HPDE6-E6E7 (cell line): ENCODE measurements around the gene VWC2.
"Not testable (repeated sequence)": the region's sequence is repeated elsewhere in the genome, so short reads cannot be mapped to it uniquely, and the experiment has no call there.

Source experiments
- DNase-seq: peaks from one replicate; pipeline ENCODE4 v3.0.0; 2011; ENCODE audit warnings: missing footprints; ENCODE audit errors: extremely low spot score

Gene VWC2

DNA sequence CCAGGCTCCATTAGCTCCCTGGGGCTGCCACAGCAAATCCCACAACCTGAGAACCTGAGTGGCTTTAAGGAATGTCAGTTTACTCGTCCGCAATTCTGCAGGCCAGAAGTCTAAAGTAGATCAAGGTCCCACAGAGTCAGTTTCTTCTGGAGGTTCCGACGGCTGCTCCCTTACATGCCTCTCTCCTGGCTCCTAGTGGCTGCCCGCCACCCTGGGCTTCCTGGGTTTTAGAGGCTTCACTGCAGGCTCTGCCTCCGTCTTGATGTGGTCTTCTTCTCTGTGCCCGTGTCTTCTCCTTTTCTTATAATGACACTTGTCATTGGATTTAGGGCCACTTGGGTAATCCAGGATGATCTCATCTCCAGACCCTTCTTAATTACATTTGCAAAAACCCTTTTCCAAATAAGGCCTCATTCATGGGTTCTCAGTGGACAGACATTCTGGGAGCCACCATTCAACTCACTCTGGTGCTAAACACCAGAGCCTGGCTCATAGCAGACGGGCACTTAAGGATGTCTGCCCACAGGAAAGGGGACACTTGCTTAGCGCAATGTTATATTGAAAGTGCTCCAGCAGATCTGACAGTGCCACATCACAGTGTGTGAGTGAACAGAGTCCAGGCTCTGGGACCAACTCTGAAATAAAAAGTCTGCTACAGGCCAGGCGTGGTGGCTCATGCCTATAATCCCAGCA, 77.6 kb downstream of the VWC2 start:
- DNase-seq = no peak

DNA sequence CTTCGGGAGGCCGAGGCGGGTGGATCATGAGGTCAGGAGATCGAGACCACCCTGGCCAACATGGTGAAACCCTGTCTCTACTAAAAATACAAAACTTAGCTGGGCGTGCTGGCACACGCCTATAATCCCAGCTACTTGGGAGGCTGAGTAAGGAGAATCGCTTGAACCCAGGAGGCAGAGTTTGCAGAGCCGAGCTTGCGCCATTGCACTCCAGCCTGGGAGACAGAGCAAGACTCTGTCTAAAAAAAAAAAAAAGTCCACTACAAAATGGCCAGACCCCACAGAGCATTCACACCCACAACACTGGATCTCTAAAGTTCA, 78.1 kb downstream of the VWC2 start:
- not testable (repeated sequence) for DNase-seq

DNA sequence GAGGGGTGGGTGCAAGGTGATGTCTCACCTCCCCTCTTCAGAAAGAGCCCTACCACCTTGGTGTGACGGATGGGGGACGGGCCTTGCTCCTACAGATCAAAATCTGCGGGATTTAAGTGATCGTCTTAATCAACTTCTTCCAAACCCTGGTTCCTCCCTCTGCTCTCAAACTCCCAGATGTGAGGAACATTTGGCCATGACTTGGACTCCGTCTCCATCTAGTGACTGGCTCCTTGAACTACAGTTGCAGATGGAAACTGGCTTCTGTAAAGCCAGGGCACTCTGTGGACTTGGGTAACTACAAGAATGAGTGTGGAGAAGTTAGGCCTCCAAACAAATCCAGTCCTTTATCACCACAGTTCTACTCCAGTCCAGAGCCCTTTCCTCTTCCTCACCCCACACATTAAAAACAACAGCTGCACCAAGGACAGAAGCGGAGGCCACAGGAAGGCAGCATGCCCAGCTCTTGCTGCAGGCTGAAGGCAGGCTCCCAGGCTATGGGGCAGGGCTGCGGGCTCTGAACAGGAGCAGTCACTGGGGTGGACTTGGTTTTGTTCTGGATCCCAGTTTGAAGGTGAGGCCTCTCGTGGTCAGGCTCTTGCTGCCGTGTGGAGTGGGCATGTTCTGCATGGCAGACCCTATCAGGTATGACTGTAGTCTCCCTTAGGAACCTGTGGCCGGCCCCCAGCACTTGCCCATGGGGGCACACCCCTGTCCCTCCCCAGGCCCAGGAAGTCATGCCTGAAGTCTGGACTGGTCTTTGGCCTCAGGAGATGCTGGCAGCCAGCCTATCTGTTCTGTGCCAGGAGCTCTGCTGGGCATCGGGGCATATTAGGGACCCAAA, 79.4 kb downstream of the VWC2 start:
- peak; percentile 64 for DNase-seq

DNA sequence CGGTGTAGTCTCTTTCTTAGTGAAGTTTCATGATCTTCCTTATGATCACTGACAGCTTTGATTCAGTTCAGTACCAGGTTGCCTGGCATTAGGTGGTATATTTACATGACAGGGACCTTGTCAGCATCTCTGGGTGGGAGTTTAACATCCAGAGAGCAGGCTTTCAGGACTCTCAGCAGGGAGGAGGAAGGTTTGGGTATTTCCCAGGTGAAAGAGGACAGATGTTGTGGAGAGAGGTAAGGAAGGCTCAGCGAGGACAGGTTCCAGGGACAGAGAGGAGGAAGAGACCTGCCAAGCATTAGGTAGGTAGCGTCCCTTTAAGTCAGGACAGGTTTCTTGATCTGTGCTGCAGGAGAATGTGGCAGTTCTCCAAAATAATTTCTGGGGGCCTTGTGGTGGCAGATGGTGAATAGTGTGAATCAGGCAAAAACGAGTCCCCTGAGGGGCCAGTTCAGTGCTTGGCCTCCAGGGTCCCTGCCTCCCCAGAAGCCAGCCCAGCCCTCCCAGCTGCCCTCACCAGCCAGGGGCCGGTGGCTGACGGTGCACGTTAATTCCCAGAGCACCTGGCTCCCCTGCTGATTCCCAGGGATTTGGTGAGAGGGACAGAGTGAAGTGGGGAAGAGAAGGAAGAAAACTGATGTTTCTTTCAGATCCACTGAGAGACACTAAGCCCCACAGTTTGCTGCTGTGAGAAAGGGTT, 82.0 kb downstream of the VWC2 start:
- no peak for DNase-seq

DNA sequence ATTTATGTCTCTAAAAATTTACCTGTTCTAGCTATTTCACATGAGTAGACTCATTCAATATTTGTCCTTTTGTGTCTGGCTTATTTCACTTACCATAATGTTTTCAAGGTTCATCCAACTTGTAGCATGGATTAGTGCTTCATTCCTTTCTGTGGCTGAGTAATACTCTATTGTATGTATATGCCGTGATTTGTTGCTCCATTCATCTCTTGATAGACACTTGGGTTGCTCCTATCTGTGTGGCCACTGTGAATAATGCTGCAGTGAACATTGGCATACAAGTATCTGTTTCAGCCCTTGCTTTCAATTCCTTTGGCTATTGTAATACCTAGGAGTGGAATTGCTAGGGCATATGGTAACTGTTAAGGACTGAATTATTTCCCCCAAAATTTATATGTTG, 86.9 kb downstream of the VWC2 start:
- DNase-seq = no peak

DNA sequence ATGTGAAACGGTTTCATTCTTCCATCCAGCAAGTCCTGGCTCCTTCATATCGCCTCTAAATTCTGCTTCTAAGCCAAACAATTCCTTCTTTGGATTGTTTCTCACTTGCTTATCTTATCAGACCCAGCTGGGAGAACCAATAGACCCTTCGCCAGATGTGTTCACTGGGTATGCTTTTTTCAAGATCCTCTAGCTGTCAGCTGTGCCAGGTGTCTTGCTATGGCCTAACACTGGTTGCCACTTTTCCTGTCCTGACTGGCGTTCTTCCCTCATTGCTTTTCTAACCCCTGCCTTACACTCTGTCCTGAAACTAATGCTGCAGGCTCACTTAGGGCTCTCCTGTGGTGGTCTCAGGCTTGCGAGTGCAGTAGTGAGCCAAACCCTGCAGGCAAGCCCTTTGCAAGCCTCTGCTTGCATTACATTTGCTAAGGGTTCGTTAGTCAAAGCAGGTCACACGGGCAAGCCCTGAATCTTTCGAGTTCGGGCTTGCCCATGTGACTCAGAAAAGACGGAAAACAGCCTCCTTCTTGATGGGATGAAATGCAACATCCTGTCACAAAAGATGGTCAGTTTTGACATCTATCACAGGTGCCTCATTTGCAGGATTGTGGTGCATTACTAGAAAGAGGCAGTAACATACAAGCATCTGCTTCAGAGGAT, 92.8 kb downstream of the VWC2 start:
- DNase-seq = peak; percentile 52

DNA sequence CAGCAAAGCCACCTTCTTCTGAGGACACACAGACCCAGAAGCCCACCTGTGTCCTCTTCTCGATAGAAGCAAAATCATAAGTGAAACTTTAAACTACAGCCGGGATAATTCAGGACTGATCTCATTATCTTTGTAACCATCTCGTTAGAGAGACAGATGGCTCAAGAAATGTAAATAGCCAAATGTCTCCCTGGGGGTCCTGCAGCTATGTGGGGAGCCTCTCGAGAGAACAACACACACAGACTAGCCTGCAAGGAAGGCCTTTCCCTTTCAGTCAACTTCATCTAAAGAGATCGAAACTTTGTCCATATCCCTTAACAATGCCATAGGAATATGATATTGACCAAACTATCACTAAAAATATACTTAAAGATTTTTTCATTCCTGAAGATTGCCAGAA, 93.5 kb downstream of the VWC2 start:
- no peak for DNase-seq

DNA sequence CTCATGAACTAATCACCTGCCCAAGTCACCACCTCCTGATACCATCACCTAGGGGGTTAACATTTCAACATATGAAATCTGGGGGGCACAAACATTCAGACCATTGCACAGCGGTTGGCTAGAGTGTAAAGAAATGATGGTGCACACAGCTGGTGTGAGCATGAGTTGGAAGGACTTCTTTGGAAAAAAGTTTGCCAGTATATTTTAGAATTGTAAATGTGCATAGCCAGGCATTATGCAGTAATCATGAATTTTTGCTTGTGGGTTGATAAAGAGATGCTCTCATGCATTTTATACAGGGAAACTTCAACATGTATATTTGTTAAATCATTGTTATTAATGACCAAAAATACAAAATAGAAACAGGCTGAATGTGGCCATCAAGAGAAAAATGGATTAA, 100.0 kb downstream of the VWC2 start:
- DNase-seq = no peak

DNA sequence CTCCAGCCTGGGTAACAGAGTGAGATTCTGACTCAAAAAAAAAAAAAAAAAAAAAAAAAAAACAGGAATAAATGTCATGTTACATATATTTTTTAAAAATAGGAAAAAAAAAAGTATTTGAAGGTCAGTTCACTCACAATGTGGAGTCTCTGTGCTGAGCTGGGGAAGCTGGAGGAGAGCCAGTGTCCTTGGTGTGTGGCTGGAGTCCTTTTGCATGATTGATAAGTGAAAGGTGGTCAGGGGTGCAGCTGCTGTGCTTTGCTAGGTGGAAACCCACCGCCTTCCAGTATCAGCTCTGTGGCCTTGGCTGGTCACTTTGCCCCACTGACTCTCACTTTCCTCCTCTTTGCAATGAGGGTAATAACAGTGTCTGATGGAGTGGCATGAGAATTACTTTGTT, 101.9 kb downstream of the VWC2 start:
- DNase-seq = no peak

DNA sequence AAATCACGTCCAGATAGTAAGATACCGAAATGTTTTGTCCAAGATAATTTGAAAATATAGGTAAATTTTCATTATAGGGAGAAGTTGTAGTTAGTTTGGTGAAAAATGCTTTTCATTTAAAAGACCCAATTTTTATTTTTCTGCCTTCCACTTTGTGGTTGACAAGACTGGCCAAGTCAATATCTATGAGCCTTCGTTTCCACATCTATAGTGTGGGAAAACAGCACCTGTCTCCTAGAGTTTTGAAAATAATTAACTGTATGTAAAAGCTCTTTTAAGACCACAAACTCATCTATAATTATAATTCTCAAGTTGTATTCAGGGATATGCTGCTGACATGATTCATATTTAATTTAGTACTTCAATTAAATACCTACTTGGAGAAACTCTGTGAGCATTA, 102.8 kb downstream of the VWC2 start:
- no peak for DNase-seq

DNA sequence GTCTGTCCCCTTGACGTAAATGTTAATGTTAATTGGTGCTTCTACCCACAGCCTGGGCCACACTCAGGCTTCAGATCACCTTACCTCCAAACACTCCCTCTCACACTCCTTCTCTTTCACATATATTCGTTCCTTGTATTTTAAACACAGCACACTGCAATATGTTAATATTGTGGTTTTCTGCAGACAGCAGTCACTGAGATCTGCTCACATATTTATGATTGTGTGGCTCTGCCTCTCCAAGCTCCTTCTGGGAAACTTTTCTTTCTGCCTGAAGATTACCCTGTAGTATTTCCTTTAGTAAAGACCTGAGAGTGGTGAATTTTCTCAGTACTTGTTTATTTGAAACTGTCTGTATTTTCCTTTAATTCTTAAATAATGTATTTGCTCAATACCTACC, 104.7 kb downstream of the VWC2 start:
- no peak for DNase-seq

DNA sequence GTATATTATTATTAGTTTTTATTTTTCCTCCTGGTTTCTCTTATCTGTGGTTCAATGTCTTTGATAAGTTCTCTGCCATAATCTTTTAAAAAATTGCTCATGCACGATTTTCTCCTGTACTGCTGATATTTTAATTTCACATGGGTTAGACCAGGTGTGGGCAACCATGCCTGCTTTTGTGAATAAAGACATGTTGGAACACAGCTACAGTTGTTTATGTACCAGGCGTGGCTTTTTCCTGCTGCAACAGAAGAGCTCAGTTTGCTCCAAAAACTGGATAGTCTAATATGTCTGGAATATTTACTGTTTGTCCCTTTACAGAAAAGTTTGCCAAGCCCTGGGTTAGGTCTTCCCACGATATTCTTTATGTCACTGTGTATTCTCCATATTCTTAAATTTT, 105.2 kb downstream of the VWC2 start:
- DNase-seq = peak; percentile 8

DNA sequence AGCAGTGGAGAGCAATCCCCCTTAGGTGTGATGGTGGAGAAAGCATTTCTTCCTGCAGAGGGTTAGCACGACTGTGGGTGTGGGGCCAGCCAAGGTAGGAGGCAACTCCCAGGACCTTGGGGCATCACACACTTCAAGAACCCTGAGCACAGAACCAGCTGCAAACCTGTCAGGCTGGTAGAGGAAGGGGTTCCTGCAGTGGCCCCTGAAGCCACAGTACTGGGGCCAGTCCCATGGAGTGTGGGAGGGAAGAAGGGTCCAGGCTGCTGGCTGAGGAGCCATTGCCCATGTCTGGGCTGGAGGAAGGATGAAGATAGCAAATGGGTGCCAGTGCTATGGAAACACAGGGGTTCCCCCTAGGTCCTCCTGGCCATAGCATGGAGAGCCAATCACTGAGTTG, 110.5 kb downstream of the VWC2 start:
- DNase-seq = no peak

DNA sequence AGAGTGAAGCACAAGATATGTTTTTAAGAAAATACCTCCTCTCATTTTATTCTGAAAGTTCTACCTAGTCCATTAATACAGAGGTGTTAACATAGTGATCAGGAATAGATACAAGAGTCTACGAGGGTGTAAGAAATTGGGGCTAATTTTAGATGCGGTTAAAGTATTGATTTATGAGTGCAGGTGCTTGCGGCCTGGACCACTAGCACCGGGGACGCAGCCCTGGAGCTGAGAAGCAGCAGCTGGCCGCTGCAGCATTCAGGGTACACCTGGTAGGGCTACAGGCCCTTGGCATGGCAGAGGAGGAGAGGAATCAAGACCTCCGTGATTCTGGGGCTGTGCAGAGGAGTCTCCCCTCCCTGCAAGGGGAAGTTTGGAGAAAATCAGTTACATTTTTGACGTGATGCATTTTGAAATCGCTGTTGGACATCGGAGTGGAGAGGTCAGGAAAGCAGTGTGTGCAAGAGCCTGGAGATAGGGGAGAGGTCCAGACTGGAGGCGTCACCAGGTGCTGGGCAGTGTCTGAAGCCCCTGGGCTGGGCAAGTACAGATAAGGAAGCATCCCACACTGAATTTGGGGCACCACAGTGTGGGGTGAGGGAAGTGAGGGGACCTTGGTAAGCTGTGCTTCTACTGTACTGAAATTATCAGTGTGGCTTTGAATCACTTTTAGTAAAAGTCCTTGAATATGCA, 112.3 kb downstream of the VWC2 start:
- no peak for DNase-seq

DNA sequence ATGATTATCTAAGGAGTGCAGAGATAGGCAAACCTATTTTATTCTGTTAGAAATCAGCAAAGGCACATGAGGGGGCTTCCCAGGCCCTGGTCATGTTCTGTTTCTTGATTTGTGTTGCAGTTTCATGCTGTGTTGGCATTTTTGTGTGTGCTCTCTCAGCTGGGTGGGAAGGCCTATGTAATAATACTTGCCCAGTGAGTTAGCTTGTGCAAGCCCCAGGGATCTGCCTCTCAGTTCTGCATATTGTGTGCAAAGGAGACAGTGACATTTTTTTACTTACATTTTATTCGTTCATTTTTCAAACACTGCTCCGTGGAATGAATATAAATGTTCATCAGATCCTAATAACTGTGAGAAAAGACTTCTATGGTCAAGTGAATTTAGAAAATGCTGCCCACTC, 119.0 kb downstream of the VWC2 start:
- DNase-seq = no peak

DNA sequence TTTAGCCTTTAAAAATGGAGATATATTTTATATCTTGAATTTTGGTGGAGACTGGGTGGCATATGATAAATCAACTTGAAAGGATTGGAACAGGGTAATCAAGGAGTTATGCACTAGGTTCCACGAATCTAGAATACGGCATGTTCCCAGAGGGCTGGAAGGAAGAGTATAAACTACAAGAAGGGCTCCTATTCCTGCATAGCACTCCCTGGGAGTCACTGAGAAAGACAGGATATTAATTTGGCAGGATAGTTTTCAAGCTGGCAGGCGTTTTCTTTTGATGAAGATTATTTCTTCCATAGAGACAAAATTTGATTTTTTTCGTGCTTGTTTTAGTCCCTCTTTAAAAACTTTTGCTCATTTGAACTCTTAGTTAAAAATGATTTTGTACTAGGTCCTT, 119.7 kb downstream of the VWC2 start:
- no peak for DNase-seq

DNA sequence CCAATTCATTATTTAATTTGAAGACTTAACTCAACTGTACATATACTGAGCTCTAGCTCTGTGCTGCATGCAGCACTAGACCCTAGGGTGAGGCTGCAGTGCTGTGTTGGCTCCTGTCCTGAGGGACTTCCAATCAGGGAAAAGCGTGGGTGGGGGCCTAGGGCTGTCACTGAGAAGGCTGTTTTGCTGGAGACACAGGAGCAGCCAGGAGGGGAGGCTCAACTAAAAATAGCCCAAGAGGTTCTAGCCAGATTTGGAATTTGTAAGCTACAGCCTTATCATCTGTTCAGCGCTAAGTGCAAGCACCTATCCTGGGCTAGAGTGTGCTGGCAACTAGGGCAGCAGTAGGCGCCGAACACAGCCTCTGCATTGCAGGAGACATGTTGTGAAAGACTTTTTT, 121.1 kb downstream of the VWC2 start:
- DNase-seq = no peak

DNA sequence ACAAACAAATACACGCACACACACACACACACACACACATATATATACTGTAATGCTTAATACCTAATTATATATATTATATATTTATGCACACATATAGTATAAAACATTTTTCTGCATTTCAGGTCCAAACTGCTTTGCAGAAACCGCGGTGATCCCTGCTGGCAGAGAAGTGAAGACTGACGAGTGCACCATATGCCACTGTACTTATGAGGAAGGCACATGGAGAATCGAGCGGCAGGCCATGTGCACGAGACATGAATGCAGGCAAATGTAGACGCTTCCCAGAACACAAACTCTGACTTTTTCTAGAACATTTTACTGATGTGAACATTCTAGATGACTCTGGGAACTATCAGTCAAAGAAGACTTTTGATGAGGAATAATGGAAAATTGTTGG, 138.5 kb downstream of the VWC2 start:
- no peak for DNase-seq

DNA sequence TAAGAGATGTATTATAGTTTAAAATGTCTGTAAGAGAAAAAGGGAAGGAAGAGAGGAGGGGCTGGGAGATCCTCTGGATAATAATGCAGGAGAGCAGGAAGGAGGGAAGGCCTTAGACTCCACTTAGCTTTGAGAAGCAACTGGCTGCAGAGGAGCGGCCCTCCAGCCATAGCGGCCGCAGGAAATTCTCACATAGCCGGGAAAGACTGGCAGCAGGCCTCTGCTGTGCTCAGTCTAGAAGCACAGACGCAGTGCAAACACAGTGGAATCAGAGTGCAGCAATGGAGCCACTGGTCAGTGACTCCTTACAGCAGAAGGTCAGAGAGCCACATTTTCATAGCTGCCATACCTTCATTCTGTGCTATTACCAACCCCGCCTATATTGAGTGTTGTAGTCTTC, 153.3 kb downstream of the VWC2 start:
- DNase-seq = no peak

DNA sequence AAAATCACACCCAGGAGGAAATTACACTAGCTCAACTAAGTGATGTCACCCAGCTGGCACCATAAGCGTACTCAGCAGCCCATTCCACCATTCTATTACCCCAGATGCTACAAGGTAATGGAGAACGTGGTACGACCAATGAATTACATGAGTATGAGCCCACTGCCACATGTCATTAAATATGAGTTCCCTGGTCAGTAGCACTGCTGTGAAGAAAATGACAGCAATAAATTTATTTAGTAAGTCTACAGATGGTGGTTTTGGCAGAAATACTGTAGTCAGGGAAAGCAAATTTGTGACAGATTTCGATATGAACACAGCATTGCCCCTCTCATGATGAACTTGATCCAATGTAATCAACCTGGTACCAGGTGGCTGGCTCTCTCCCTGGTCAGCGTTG, 154.2 kb downstream of the VWC2 start:
- DNase-seq = no peak

DNA sequence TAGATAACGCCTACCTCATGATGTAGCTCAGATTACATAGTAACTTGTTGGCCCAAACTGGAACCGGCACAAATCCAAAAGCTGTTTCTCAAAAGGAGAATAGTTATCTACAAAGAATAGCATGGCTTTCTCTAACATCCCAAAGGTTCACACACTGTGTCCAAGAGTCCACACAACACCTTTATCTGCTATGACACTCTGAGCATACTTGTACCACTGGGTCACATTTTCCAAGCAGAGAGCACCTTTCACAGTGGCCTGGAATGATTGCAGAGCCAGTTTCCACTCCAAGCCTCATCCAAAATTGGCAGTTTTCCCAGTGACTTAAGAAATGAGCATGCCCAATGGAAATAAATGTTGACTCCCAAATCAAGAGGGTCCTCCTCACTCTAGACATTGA, 155.3 kb downstream of the VWC2 start:
- DNase-seq = no peak

DNA sequence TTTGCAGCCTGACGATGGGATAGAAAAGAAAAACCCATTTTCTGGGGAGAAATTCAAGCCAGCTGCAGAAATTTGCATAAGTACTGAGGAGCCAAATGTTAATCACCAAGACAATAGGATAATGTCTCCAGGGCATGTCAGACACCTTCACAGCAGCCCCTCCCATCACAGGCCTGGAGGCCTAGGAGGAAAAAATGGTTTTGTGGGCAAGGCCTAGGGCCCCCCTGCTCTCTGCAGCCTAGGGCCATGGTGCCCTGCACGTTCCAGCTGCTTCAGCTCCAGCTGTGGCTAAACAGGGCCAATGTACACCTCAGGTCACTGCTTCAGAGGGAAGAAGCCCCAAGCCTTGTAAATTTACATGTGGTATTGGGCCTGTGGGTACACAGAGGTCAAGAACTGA, 158.2 kb downstream of the VWC2 start:
- no peak for DNase-seq
